ENCODE results near the gene B3GALT5. TPM values are rescaled to one million over a fixed set of nuclear protein-coding genes. Genes with fewer than 3 reads are reported as not detected.

The B3GALT5 gene, protein sequence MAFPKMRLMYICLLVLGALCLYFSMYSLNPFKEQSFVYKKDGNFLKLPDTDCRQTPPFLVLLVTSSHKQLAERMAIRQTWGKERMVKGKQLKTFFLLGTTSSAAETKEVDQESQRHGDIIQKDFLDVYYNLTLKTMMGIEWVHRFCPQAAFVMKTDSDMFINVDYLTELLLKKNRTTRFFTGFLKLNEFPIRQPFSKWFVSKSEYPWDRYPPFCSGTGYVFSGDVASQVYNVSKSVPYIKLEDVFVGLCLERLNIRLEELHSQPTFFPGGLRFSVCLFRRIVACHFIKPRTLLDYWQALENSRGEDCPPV
- total RNA-seq = 7.0 and 8.1 TPM in 2 replicates
- polyA plus RNA-seq = 2.0 and 3.1 TPM in 2 replicates

DNA sequence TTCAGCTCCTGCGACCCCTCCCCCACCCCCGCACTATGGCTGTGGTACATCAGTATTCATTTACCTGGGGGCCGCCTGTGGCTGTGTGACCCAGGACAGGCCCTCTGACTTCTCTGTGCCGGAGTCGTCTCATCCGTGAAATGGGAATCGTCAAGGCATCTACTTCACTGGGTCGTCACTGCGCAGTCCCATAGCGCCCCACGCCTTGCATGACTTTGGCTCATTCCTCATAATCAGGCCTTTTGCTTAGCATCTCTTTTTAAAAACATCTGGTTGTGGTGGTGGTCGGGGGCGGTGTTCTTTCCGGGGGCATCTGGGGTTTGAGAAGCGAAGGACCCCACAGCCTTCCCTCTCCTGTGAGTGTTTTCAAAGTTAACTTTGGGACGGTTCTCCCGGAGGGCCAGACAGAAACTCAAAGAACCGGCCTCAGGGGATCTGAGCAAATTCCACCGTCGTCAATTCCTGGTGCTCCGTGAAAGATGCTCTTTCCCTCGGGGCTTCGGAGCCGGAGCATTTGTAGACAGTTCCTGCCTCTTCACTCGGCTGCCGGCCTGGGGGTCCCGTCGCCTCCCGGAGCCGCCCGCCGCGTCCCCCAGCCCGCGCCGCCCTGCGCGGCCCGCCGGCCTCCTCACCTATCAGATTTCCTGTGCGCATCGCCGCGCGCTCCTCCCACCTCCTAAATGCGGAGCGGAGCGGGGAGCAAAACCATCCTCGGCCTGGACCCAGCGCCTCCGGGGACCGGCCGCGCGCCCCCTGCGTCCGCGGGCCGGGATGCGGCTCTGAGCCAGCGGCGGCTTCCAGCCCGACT, at the start of gene B3GALT5:
Gene B3GALT5, plus strand, starts transcription at position 708 of the 808 bp plus-strand sequence. CDS start 47,620 bp downstream, outside the sequence.
- H3K27ac ChIP-seq = peak within 1 kb of the TSS; percentile 14
- no peak for TF ChIP-seq EZH2phosphoT487 (IDR thresholded peaks at IDR 0.05; ENCODE audit: low read depth, severe bottlenecking, unreplicated experiment)
- TF ChIP-seq EZH2 (IDR thresholded peaks at IDR 0.05; ENCODE audit: borderline replicate concordance) = no peak
- TF ChIP-seq, protein P1, sequence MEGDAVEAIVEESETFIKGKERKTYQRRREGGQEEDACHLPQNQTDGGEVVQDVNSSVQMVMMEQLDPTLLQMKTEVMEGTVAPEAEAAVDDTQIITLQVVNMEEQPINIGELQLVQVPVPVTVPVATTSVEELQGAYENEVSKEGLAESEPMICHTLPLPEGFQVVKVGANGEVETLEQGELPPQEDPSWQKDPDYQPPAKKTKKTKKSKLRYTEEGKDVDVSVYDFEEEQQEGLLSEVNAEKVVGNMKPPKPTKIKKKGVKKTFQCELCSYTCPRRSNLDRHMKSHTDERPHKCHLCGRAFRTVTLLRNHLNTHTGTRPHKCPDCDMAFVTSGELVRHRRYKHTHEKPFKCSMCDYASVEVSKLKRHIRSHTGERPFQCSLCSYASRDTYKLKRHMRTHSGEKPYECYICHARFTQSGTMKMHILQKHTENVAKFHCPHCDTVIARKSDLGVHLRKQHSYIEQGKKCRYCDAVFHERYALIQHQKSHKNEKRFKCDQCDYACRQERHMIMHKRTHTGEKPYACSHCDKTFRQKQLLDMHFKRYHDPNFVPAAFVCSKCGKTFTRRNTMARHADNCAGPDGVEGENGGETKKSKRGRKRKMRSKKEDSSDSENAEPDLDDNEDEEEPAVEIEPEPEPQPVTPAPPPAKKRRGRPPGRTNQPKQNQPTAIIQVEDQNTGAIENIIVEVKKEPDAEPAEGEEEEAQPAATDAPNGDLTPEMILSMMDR (IDR thresholded peaks at IDR 0.05; ENCODE audit: poor library complexity) = no peak
- no peaks in the 10 kb centered on the region for H3K79me2 ChIP-seq
- no peaks in the 10 kb centered on the region for H3K36me3 ChIP-seq (replicated peaks; ENCODE audit: insufficient read depth, low read depth)
- H3K4me1 ChIP-seq (ENCODE audit: insufficient read depth) = peaks cover 10% of the 10 kb centered on the region
- peak within 1 kb of the TSS; percentile 81 for H3K4me2 ChIP-seq
- 9% methylated on average over 41 of the region's 63 CpGs for WGBS (ENCODE audit: low lambda C conversion rate, missing lambda C conversion rate)
- H4K20me1 ChIP-seq (ENCODE audit: insufficient read depth, poor library complexity, severe bottlenecking) = no peaks in the 10 kb centered on the region
- H3K27me3 ChIP-seq = peaks cover 15% of the 10 kb centered on the region
- H3K9me2 ChIP-seq (replicated peaks; ENCODE audit: insufficient read depth) = no peaks in the 10 kb centered on the region
- DNase-seq (ENCODE audit: low spot score) = peak; percentile 66
- peak within 1 kb of the TSS; percentile 77 for H2AFZ ChIP-seq
- H3K9me3 ChIP-seq (ENCODE audit: low read depth) = no peaks in the 10 kb centered on the region
- H3K4me3 ChIP-seq = peak within 1 kb of the TSS; percentile 66

DNA sequence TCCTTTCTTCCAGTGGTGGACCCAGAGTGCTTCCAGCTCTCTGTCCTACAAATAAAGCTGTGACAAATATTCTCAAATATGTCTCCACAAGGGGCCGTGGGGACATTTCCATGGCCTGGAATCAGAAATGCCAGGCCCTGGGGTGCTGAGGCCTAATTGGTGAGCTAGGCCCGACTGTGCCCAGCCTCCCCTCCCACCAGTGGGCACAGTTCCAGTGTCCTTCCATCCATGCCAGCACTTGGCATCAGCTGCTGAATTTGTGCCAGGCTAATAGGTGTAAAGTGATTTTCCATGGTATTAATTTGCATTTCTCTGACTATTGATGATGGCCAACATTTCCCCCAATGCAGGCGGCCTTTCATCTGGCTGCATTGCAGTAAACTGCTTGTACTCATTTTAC, 48.5 kb upstream of the B3GALT5 start:
- no peaks in the 10 kb centered on the region for H3K36me3 ChIP-seq (replicated peaks; ENCODE audit: insufficient read depth, low read depth)
- H3K4me2 ChIP-seq = no peak overlapping the region
- H2AFZ ChIP-seq = no peak overlapping the region
- no peak overlapping the region for H3K27ac ChIP-seq
- WGBS (ENCODE audit: low lambda C conversion rate, missing lambda C conversion rate) = 91% methylated on average over 3 of the region's 3 CpGs
- no peak for DNase-seq (ENCODE audit: low spot score)
- no peaks in the 10 kb centered on the region for H3K9me2 ChIP-seq (replicated peaks; ENCODE audit: insufficient read depth)
- H3K27me3 ChIP-seq = no peaks in the 10 kb centered on the region
- no peaks in the 10 kb centered on the region for H3K4me1 ChIP-seq (ENCODE audit: insufficient read depth)
- H3K4me3 ChIP-seq = no peak overlapping the region
- H4K20me1 ChIP-seq (ENCODE audit: insufficient read depth, poor library complexity, severe bottlenecking) = no peaks in the 10 kb centered on the region
- no peaks in the 10 kb centered on the region for H3K79me2 ChIP-seq
- no peaks in the 10 kb centered on the region for H3K9me3 ChIP-seq (ENCODE audit: low read depth)
- TF ChIP-seq EZH2phosphoT487 (IDR thresholded peaks at IDR 0.05; ENCODE audit: low read depth, severe bottlenecking, unreplicated experiment) = no peak
- no peak for TF ChIP-seq EZH2 (IDR thresholded peaks at IDR 0.05; ENCODE audit: borderline replicate concordance)
- TF ChIP-seq, protein P1 (IDR thresholded peaks at IDR 0.05; ENCODE audit: poor library complexity) = no peak

DNA sequence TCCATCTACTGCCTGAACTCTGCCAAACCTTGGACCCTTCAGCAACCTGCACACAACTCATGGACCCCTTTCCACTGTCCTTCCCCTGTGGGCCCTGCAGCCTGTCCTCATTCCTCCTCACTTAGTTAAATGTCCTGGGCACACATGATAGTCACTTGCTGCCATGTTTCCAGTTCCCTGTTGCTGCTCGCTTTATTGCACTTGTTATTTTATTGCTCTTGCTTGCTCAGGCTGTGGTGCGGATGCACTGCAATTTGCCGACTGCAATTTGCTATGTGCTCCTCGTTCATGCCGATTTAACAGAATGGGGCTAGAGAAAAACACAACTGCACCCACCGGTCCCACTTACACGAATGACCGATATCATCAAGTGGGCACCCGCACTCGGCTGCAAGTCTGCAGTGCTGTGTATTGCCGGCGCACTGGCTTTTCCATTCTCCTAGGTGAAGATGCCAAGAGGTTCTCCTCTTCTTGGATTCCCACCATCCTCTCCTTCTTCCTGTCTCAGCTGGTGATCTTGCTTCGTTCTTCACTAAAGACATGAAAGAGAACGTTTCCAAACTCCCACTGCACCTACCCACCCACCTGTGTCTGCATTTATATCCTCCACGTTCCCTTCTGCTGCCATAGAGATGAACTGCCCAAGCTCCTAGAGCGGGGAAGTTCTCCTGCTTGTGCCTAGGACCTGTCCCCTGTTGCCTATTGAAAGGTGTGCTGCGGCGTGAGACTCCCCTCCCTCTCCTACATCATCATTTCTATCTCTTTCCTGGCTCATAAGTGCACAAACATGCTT, 45.4 kb upstream of the B3GALT5 start:
- Histone ChIP-seq H3K27ac (no peak overlapping the region), H3K9me3 (ENCODE audit: low read depth) (no peaks in the 10 kb centered on the region), H4K20me1 (ENCODE audit: insufficient read depth, poor library complexity, severe bottlenecking) (no peaks in the 10 kb centered on the region), H3K4me1 (ENCODE audit: insufficient read depth) (no peaks in the 10 kb centered on the region), H3K36me3 (replicated peaks; ENCODE audit: insufficient read depth, low read depth) (no peaks in the 10 kb centered on the region), H3K4me3 (no peak overlapping the region), H3K27me3 (no peaks in the 10 kb centered on the region), H3K9me2 (replicated peaks; ENCODE audit: insufficient read depth) (no peaks in the 10 kb centered on the region), H3K4me2 (no peak overlapping the region), H2AFZ (no peak overlapping the region), H3K79me2 (no peaks in the 10 kb centered on the region)
- 91% methylated on average over 18 of the region's 18 CpGs for whole genome bisulfite sequencing (ENCODE audit: low lambda C conversion rate, missing lambda C conversion rate)
- no peak for DNase-seq (ENCODE audit: low spot score)
- TF ChIP-seq, protein P1 (IDR thresholded peaks at IDR 0.05; ENCODE audit: poor library complexity) = no peak
- no peak for TF ChIP-seq EZH2phosphoT487 (IDR thresholded peaks at IDR 0.05; ENCODE audit: low read depth, severe bottlenecking, unreplicated experiment)
- no peak for TF ChIP-seq EZH2 (IDR thresholded peaks at IDR 0.05; ENCODE audit: borderline replicate concordance)
